Measurements from ENCODE around the gene BLOC1S6. TPM values are rescaled to one million over a fixed set of nuclear protein-coding genes. Genes with fewer than 3 reads are reported as not detected.

The BLOC1S6 gene
- total and polyA plus RNA-seq, 9 of the 15 experiments (the other 6 are each of a cell fraction or from before 2014, with no cell fraction given): 18.2 to 72.4 (median 38.4) TPM

DNA sequence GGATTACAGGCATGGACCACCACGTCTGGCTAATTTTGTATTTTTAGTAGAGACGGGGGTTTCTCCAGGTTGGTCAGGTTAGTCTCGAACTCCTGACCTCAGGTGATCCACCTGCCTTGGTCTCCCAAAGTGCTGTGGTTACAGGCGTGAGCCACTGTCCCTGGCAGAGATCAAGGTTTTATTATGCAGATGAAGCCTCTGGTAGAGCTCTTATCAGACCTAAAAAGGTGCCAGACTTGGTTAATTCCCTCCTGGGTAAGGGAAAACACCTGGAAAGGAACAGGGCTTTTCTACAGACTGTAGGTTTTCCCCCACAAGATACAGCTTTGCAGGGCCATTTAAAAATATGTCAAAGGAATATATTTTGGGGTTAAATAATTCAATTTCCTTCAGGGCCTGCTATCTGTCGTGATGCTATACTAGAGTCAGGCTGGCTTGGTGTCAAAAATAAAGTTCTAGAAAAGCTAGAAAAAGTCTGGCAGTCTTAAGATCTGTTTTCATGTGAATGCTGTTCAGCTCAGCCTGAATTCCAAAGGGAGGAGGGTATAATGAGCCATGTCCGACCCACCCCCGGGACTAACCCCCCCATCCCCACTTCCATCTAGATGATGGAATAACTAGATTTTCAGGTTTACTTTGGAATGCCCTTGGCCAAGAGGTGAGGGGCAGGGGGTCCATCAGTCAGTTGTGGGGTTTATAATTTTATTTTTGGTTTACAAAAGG, 1.9 kb upstream of the BLOC1S6 start:
- Histone ChIP-seq H3K4me1 (replicated peaks in 1 of 2; ENCODE audit: control insufficient read depth in 2 of 2, insufficient read depth in 2 of 2, low read length in 2 of 2) (peaks cover 0 to 17% of the 10 kb centered on the region in 2 experiments; a peak in 3 of 5 replicates), H3K27me3 (ENCODE audit: control insufficient read depth in 2 of 2, insufficient read depth in 2 of 2, low read length in 2 of 2) (no peaks in the 10 kb centered on the region), H3K9me3 (replicated peaks; ENCODE audit: control insufficient read depth, insufficient read depth, low read depth, low read length) (no peaks in the 10 kb centered on the region), H3K9ac (ENCODE audit: insufficient read depth in 1 of 2, low read depth in 2 of 2, low read length in 2 of 2) (no peak overlapping the region), H3K79me2 (ENCODE audit: control insufficient read depth, insufficient read depth, low read length) (peaks cover 44% of the 10 kb centered on the region), H3K4me3 (peak overlapping the region; percentile 80; the same call in 1 of the 2 replicates), H3K9me1 (ENCODE audit: control insufficient read depth, insufficient read depth, low read length) (no peaks in the 10 kb centered on the region), H2AFZ (ENCODE audit: low read depth, low read length) (0 out of 2 replicates have a peak overlapping the region, but pooled peaks have one; percentile 83), H4K20me1 (replicated peaks; ENCODE audit: control insufficient read depth, insufficient read depth, low read length) (no peaks in the 10 kb centered on the region), H3K27ac (ENCODE audit: extremely low read depth, low read depth, low read length) (peak overlapping the region; percentile 93; the same call in 2 of the 3 replicates), H3K36me3 (ENCODE audit: control insufficient read depth, insufficient read depth, low read length) (no peaks in the 10 kb centered on the region), H3K4me2 (ENCODE audit: insufficient read depth, low read length) (peak overlapping the region; percentile 90)
- FAIRE-seq (no peak), ATAC-seq (no peak), DNase-seq (ENCODE audit: extremely low read depth in 1 of 4, low spot score in 3 of 4) (peak in 1 of 4 experiments; percentile 4)
- ChIA-PET CTCF (ENCODE audit: low intra/inter-chr PET ratio) (no interaction called here), POLR2A (interaction anchor here (0.7 to 1.6 kb wide), 4 partner anchors 9 to 138 kb away, joined by 3 to 5 read pairs (median 4); no protein-coding TSS in a partner anchor)
- WGBS (ENCODE audit: insufficient coverage, low coverage, missing lambda C conversion rate): 75% methylated on average over 7 of the region's 7 CpGs
- intact Hi-C loops (cut with micrococcal nuclease): loop anchor here (5.0 kb wide), 1 partner anchor 63 kb away; the partner anchor contains the start of gene SLC30A4
- BruUV-seq (replicated peaks): no TSS peak
- in situ Hi-C loops (cut with MboI): no loop called here
- TF ChIP-seq ETV5 (CRISPR knock-in tag; IDR thresholded peaks at IDR 0.05; ENCODE audit: low read depth) (no peak), NFE2 (IDR thresholded peaks at IDR 0.05; ENCODE audit: low read depth) (no peak), SUPT5H (IDR thresholded peaks at IDR 0.05) (no peak), NCOA4 (IDR thresholded peaks at IDR 0.05; ENCODE audit: partially characterized antibody) (no peak), CHCHD3 (CRISPR knock-in tag; IDR thresholded peaks at IDR 0.05) (no peak), ZNF766 (CRISPR knock-in tag; conservative IDR thresholded peaks at IDR 0.05) (no peak), NRF1 (conservative IDR thresholded peaks at IDR 0.05 in 1 of 2, IDR thresholded peaks at IDR 0.05 in 1 of 2) (no peak), NFIX (CRISPR knock-in tag; IDR thresholded peaks at IDR 0.05; ENCODE audit: low read depth) (no peak), CBX5 (IDR thresholded peaks at IDR 0.05; ENCODE audit: borderline replicate concordance, low read depth) (no peak), MECOM (CRISPR knock-in tag; IDR thresholded peaks at IDR 0.05) (no peak), ZNF778 (CRISPR knock-in tag; IDR thresholded peaks at IDR 0.05) (no peak), MCM3 (IDR thresholded peaks at IDR 0.05) (no peak), CBX3 (IDR thresholded peaks at IDR 0.05; ENCODE audit: borderline replicate concordance in 1 of 2, low read length in 2 of 2) (no peak)
- TF ChIP-seq, protein P1, sequence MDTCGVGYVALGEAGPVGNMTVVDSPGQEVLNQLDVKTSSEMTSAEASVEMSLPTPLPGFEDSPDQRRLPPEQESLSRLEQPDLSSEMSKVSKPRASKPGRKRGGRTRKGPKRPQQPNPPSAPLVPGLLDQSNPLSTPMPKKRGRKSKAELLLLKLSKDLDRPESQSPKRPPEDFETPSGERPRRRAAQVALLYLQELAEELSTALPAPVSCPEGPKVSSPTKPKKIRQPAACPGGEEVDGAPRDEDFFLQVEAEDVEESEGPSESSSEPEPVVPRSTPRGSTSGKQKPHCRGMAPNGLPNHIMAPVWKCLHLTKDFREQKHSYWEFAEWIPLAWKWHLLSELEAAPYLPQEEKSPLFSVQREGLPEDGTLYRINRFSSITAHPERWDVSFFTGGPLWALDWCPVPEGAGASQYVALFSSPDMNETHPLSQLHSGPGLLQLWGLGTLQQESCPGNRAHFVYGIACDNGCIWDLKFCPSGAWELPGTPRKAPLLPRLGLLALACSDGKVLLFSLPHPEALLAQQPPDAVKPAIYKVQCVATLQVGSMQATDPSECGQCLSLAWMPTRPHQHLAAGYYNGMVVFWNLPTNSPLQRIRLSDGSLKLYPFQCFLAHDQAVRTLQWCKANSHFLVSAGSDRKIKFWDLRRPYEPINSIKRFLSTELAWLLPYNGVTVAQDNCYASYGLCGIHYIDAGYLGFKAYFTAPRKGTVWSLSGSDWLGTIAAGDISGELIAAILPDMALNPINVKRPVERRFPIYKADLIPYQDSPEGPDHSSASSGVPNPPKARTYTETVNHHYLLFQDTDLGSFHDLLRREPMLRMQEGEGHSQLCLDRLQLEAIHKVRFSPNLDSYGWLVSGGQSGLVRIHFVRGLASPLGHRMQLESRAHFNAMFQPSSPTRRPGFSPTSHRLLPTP (IDR thresholded peaks at IDR 0.05; ENCODE audit: borderline replicate concordance, extremely low read depth, insufficient read length): no peak
- TF ChIP-seq, protein P2, sequence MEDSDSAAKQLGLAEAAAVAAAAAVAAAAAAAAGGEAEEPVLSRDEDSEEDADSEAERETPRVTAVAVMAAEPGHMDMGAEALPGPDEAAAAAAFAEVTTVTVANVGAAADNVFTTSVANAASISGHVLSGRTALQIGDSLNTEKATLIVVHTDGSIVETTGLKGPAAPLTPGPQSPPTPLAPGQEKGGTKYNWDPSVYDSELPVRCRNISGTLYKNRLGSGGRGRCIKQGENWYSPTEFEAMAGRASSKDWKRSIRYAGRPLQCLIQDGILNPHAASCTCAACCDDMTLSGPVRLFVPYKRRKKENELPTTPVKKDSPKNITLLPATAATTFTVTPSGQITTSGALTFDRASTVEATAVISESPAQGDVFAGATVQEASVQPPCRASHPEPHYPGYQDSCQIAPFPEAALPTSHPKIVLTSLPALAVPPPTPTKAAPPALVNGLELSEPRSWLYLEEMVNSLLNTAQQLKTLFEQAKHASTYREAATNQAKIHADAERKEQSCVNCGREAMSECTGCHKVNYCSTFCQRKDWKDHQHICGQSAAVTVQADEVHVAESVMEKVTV (CRISPR knock-in tag; IDR thresholded peaks at IDR 0.05): no peak
- TF ChIP-seq, protein P3, sequence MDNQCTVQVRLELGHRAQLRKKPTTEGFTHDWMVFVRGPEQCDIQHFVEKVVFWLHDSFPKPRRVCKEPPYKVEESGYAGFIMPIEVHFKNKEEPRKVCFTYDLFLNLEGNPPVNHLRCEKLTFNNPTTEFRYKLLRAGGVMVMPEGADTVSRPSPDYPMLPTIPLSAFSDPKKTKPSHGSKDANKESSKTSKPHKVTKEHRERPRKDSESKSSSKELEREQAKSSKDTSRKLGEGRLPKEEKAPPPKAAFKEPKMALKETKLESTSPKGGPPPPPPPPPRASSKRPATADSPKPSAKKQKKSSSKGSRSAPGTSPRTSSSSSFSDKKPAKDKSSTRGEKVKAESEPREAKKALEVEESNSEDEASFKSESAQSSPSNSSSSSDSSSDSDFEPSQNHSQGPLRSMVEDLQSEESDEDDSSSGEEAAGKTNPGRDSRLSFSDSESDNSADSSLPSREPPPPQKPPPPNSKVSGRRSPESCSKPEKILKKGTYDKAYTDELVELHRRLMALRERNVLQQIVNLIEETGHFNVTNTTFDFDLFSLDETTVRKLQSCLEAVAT (IDR thresholded peaks at IDR 0.05): no peak

All from K562 (cell line).